SK-N-MC (cell line): Measurements from ENCODE around the gene STPG1.

Experiments used
- DNase-seq: peaks from one replicate; pipeline ENCODE4 v3.0.0-alpha.2; 2011; ENCODE audit warnings: low read depth, low spot score
- H3K27ac ChIP-seq: fragments of 200-600 bp; sonication (generic); 2 replicates; pipeline ENCODE4 v1.5.1; 2016; ENCODE audit warnings: mixed run types
- H3K36me3 ChIP-seq: fragments of 200-600 bp; sonication (generic); 2 replicates; pipeline ENCODE4 v1.6.1; 2017; ENCODE audit warnings: antibody characterized with exemption, low read length, mixed read lengths; ENCODE audit not compliant: insufficient read depth
- H3K4me3 ChIP-seq: fragments of 200-600 bp; sonication (generic); 2 replicates; pipeline ENCODE4 v1.5.1; 2016
- H3K9ac ChIP-seq: fragments of 200-600 bp; sonication (generic); 2 replicates; pipeline ENCODE4 v1.8.0; 2017; ENCODE audit warnings: mixed run types, mixed read lengths; ENCODE audit not compliant: insufficient read length
- H3K9me3 ChIP-seq: fragments of 200-600 bp; sonication (generic); 2 replicates; pipeline ENCODE4 v1.6.1; 2017; ENCODE audit warnings: low read depth, mild to moderate bottlenecking, antibody characterized with exemption, low read length, moderate library complexity, mixed read lengths
- EZH2 ChIP-seq: fragments of 200-600 bp; sonication (generic); IDR thresholded peaks from one replicate; pipeline ENCODE4 v1.6.1; 2017; ENCODE audit warnings: antibody characterized with exemption
- FOXP2 ChIP-seq: optimal IDR thresholded peaks from 2 replicates; pipeline ENCODE3; 2011; ENCODE audit warnings: mild to moderate bottlenecking, moderate library complexity; ENCODE audit not compliant: insufficient read depth; ENCODE audit errors: extremely low read length, control extremely low read depth
- POLR2AphosphoS5 ChIP-seq: IDR thresholded peaks from 2 replicates; pipeline ENCODE4 v1.6.1; 2012; ENCODE audit warnings: mild to moderate bottlenecking, low read depth, low read length, borderline replicate concordance

The STPG1 gene

DNA sequence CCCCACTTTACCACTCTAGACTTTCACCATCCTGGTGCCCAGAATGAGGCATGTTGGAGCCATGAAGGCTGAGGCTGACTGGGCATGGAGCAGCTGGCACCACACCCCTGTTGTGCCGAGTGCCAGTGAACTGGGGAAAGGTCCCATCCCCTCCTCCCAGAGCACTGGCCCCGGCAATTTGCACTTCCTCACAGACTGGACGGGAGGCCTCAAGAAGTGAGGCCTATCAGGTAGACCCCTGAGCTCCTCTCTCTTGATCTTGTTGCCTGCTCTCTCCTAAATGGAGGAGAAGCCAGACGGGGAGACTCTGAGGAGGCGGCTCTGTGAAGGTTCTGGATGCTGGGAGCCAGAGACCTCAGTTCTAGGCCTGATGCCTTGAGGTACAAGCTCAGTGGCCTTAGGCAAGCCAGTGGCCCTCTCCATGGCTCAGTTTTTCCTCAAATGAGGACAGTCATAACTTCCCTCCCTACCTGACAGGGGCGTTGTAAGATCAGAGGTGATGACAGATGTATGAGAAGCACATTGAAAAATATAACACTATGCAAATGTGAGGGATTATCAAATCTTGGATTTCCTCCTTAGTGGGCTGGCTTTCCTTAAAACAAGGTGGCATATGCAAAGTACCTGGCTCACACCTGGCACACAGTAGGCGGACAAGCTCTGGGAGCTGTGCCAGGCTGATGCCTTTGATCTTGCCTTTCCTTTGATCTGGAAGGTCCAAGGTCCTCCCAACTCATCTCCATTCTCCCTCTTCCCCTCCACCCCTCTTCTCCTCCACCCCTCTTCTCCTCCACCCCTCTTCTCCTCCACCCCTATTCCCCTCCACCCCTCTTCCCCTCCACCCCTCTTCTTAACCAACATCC is 87.8 kb downstream of the STPG1 start:
- DNase-seq, result no peak
- no peaks in the 10 kb centered on the region for H3K36me3 ChIP-seq
- H3K4me3 ChIP-seq, result no peak overlapping the region
- no peaks in the 10 kb centered on the region for H3K9me3 ChIP-seq
- H3K9ac ChIP-seq, result no peak overlapping the region
- TF ChIP-seq FOXP2 (no peak), POLR2AphosphoS5 (no peak), EZH2 (no peak)
- no peak overlapping the region for H3K27ac ChIP-seq

DNA sequence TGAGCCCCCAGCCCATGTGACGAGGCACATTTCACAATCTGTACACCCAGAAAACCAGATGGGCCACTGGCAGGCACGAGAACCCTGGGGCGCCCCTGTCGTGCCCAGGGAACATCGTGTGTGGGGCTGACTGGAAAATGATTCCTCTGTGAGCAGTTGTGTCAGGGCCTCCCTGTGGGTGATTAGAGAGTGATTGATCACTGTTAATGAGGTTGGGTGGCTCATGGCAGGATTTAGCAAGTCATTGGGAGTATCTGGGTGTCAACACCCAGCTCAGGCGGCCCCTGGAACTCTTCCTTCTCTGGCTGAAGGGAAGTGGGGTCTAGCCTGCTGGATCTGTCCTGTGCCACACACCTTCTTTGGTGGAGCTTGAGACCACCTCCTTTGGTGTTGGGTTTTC is 88.7 kb downstream of the STPG1 start:
- H3K4me3 ChIP-seq, result no peak overlapping the region
- TF ChIP-seq EZH2, result no peak
- TF ChIP-seq POLR2AphosphoS5, result no peak
- TF ChIP-seq FOXP2, result no peak
- H3K27ac ChIP-seq, result no peak overlapping the region
- no peaks in the 10 kb centered on the region for H3K36me3 ChIP-seq
- H3K9me3 ChIP-seq, result no peaks in the 10 kb centered on the region
- H3K9ac ChIP-seq, result no peak overlapping the region
- no peak for DNase-seq

DNA sequence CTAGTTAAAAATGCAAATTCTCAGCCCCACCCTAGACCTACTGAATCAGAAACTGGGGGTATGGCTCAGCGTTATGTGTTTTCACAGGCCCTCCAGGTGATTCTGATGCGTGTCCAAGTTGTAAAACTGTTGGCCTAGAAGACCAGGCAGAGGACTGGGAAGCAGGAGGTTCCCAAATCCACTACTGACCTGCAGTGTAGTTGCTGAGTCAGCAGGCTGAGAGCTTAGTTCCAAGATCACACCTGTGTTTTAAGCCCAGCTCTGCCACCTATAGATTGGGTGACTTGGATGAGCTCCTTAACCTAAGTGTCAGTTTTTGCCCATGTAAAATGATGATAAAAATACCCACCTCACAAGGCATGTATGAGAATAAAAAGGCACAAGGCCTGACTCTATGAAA is 90.3 kb downstream of the STPG1 start:
- TF ChIP-seq POLR2AphosphoS5 (no peak), FOXP2 (no peak), EZH2 (no peak)
- peak overlapping the region; percentile 80 for H3K4me3 ChIP-seq
- H3K9ac ChIP-seq, result no peak overlapping the region
- H3K9me3 ChIP-seq, result no peaks in the 10 kb centered on the region
- H3K27ac ChIP-seq, result peak overlapping the region; percentile 98
- H3K36me3 ChIP-seq, result no peaks in the 10 kb centered on the region
- no peak for DNase-seq

- Histone ChIP-seq H3K27ac (peak overlapping the region; percentile 98), H3K4me3 (peak overlapping the region; percentile 80), H3K9me3 (no peaks in the 10 kb centered on the region), H3K36me3 (no peaks in the 10 kb centered on the region), H3K9ac (peak overlapping the region; percentile 62)
- TF ChIP-seq FOXP2 (peak; percentile 38), EZH2 (no peak)
- no peak for DNase-seq
These were observed 91.0 kb downstream of the STPG1 start for GRCh38 chr1:24322470-24323177.

DNA sequence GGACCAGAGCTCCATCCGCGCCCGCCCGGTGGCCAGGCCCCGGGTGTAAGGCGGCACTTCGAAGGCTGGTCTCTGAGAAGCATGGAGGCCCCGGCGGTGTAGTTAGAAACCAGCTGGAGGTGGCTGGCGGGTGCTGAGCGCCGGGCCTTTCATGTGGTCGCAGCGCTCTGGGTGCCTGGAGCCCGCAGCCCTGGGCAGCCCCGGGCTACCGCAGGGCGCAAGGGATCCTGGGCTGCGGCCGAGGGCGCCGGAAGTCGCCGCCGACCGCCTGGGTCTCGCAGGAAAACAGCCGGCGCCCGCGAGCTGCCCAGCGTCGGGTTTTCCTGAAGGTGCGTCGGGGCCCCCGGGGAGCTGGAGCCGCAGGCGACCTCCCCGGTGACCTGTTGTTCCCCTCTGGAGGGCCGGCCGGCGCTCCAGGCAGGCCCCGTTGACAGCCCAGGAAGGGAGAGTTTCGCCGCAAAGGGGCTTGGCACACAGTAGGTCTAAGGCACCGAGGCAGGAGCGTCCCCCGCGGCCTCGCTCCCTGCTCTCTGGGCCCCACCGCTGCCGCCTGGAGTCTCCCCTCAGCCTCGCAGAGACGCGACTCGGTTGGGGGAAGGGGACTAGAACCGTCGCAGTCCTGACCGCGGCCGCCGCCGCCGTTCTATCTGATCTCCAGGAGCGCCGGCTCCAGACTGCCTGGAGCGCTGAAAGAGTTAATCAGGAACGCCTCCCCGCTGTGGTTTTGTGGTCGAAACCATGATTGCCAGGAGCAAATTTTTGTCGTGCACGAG is 91.7 kb downstream of the STPG1 start:
- Histone ChIP-seq H3K27ac (peak overlapping the region; percentile 98), H3K4me3 (peak overlapping the region; percentile 80), H3K36me3 (no peaks in the 10 kb centered on the region), H3K9ac (peak overlapping the region; percentile 68), H3K9me3 (no peaks in the 10 kb centered on the region)
- DNase-seq, result peak; percentile 98
- TF ChIP-seq FOXP2 (peak; percentile 48), POLR2AphosphoS5 (peak; percentile 62), EZH2 (no peak)

GRCh38 chr1:24321126-24321525 is 92.5 kb downstream of the STPG1 start:
- Histone ChIP-seq H3K9me3 (no peaks in the 10 kb centered on the region), H3K27ac (peak overlapping the region; percentile 98), H3K9ac (peak overlapping the region; percentile 68), H3K4me3 (peak overlapping the region; percentile 80), H3K36me3 (no peaks in the 10 kb centered on the region)
- TF ChIP-seq POLR2AphosphoS5 (no peak), FOXP2 (peak; percentile 52), EZH2 (no peak)
- DNase-seq, result no peak

GRCh38 chr1:24319962-24320361 is 93.6 kb downstream of the STPG1 start:
- no peak for TF ChIP-seq POLR2AphosphoS5
- Histone ChIP-seq H3K36me3 (no peaks in the 10 kb centered on the region), H3K9me3 (no peaks in the 10 kb centered on the region), H3K27ac (peak overlapping the region; percentile 71), H3K9ac (no peak overlapping the region), H3K4me3 (peak overlapping the region; percentile 80)
- no peak for DNase-seq

GRCh38 chr1:24319312-24319863 is 94.2 kb downstream of the STPG1 start, which contains the start of gene GRHL3:
GRHL3 (plus strand) TSS chr1:24319357; CDS start chr1:24319552, 195 bp downstream.
- Histone ChIP-seq H3K27ac (peak within 1 kb of the TSS; percentile 85), H3K4me3 (peak within 1 kb of the TSS; percentile 80), H3K9me3 (no peaks in the 10 kb centered on the region), H3K36me3 (no peaks in the 10 kb centered on the region), H3K9ac (peak within 1 kb of the TSS; percentile 26)
- DNase-seq, result no peak
- no peak for TF ChIP-seq EZH2
- no peak for TF ChIP-seq POLR2AphosphoS5
- no peak for TF ChIP-seq FOXP2
